ENCODE measurements around the gene CYP26A1.

Gene CYP26A1

GRCh38 chr10:93058139-93058538, 15.6 kb upstream of the CYP26A1 start:
- Histone ChIP-seq H3K36me3 (ENCODE audit: insufficient read depth, low read length) (no peaks in the 10 kb centered on the region), H3K4me1 (ENCODE audit: control insufficient read depth, insufficient read depth, low read length) (peaks cover 14% of the 10 kb centered on the region), H3K27me3 (ENCODE audit: control insufficient read depth, insufficient read depth, low read length) (peaks cover 24% of the 10 kb centered on the region), H3K4me3 (ENCODE audit: low read length) (no peak overlapping the region), H3K9ac (ENCODE audit: low read depth, low read length) (no peak overlapping the region), H3K4me2 (ENCODE audit: low read length) (no peak overlapping the region), H3K9me3 (replicated peaks; ENCODE audit: low read length) (no peaks in the 10 kb centered on the region)

- Histone ChIP-seq H3K36me3 (ENCODE audit: insufficient read depth, low read length) (no peaks in the 10 kb centered on the region), H3K4me1 (ENCODE audit: control insufficient read depth, insufficient read depth, low read length) (peaks cover 14% of the 10 kb centered on the region), H3K9me3 (replicated peaks; ENCODE audit: low read length) (no peaks in the 10 kb centered on the region), H3K27me3 (ENCODE audit: control insufficient read depth, insufficient read depth, low read length) (peaks cover 45% of the 10 kb centered on the region), H3K4me3 (ENCODE audit: low read length) (no peak within 1 kb of the TSS), H3K9ac (ENCODE audit: low read depth, low read length) (no peak within 1 kb of the TSS), H3K4me2 (ENCODE audit: low read length) (no peak within 1 kb of the TSS)
These were observed 13.5 kb upstream of the CYP26A1 start, which contains the start of gene CYP26C1 for GRCh38 chr10:93059975-93060886. TSS of gene CYP26C1 (plus strand) at chr10:93060798. CDS start at chr10:93061264, 466 bp downstream.

GRCh38 chr10:93060887-93061593, 12.7 kb upstream of the CYP26A1 start:
- Histone ChIP-seq H3K4me2 (ENCODE audit: low read length) (no peak overlapping the region), H3K9me3 (replicated peaks; ENCODE audit: low read length) (no peaks in the 10 kb centered on the region), H3K4me1 (ENCODE audit: control insufficient read depth, insufficient read depth, low read length) (peaks cover 19% of the 10 kb centered on the region), H3K27me3 (ENCODE audit: control insufficient read depth, insufficient read depth, low read length) (peaks cover 53% of the 10 kb centered on the region), H3K9ac (ENCODE audit: low read depth, low read length) (no peak overlapping the region), H3K4me3 (ENCODE audit: low read length) (no peak overlapping the region), H3K36me3 (ENCODE audit: insufficient read depth, low read length) (no peaks in the 10 kb centered on the region)

- Histone ChIP-seq H3K9me3 (replicated peaks; ENCODE audit: low read length) (no peaks in the 10 kb centered on the region), H3K4me2 (ENCODE audit: low read length) (peak overlapping the region; percentile 75), H3K4me3 (ENCODE audit: low read length) (peak overlapping the region; percentile 63), H3K36me3 (ENCODE audit: insufficient read depth, low read length) (no peaks in the 10 kb centered on the region), H3K4me1 (ENCODE audit: control insufficient read depth, insufficient read depth, low read length) (peaks cover 21% of the 10 kb centered on the region), H3K27me3 (ENCODE audit: control insufficient read depth, insufficient read depth, low read length) (peaks cover 61% of the 10 kb centered on the region), H3K9ac (ENCODE audit: low read depth, low read length) (no peak overlapping the region)
These were observed 11.8 kb upstream of the CYP26A1 start for GRCh38 chr10:93061594-93062513.

- H3K27me3 ChIP-seq (ENCODE audit: control insufficient read depth, insufficient read depth, low read length): peaks cover 69% of the 10 kb centered on the region
- no peaks in the 10 kb centered on the region for H3K9me3 ChIP-seq (replicated peaks; ENCODE audit: low read length)
- peak overlapping the region; percentile 75 for H3K4me2 ChIP-seq (ENCODE audit: low read length)
- H3K4me3 ChIP-seq (ENCODE audit: low read length): peak overlapping the region; percentile 63
- H3K9ac ChIP-seq (ENCODE audit: low read depth, low read length): no peak overlapping the region
- H3K4me1 ChIP-seq (ENCODE audit: control insufficient read depth, insufficient read depth, low read length): peaks cover 21% of the 10 kb centered on the region
- H3K36me3 ChIP-seq (ENCODE audit: insufficient read depth, low read length): no peaks in the 10 kb centered on the region
These were observed 11.1 kb upstream of the CYP26A1 start for GRCh38 chr10:93062514-93063143.

GRCh38 chr10:93063144-93063976, 10.3 kb upstream of the CYP26A1 start:
- peaks cover 23% of the 10 kb centered on the region for H3K4me1 ChIP-seq (ENCODE audit: control insufficient read depth, insufficient read depth, low read length)
- H3K9ac ChIP-seq (ENCODE audit: low read depth, low read length): no peak overlapping the region
- no peaks in the 10 kb centered on the region for H3K36me3 ChIP-seq (ENCODE audit: insufficient read depth, low read length)
- peaks cover 76% of the 10 kb centered on the region for H3K27me3 ChIP-seq (ENCODE audit: control insufficient read depth, insufficient read depth, low read length)
- peak overlapping the region; percentile 63 for H3K4me3 ChIP-seq (ENCODE audit: low read length)
- H3K4me2 ChIP-seq (ENCODE audit: low read length): peak overlapping the region; percentile 75
- no peaks in the 10 kb centered on the region for H3K9me3 ChIP-seq (replicated peaks; ENCODE audit: low read length)

GRCh38 chr10:93063977-93064660, 9.6 kb upstream of the CYP26A1 start:
- H3K9ac ChIP-seq (ENCODE audit: low read depth, low read length): no peak overlapping the region
- peaks cover 29% of the 10 kb centered on the region for H3K4me1 ChIP-seq (ENCODE audit: control insufficient read depth, insufficient read depth, low read length)
- H3K27me3 ChIP-seq (ENCODE audit: control insufficient read depth, insufficient read depth, low read length): peaks cover 84% of the 10 kb centered on the region
- no peak overlapping the region for H3K4me3 ChIP-seq (ENCODE audit: low read length)
- no peak overlapping the region for H3K4me2 ChIP-seq (ENCODE audit: low read length)
- no peaks in the 10 kb centered on the region for H3K9me3 ChIP-seq (replicated peaks; ENCODE audit: low read length)
- no peaks in the 10 kb centered on the region for H3K36me3 ChIP-seq (ENCODE audit: insufficient read depth, low read length)

GRCh38 chr10:93064874-93065660, 8.6 kb upstream of the CYP26A1 start:
- H3K9me3 ChIP-seq (replicated peaks; ENCODE audit: low read length): no peaks in the 10 kb centered on the region
- no peak overlapping the region for H3K9ac ChIP-seq (ENCODE audit: low read depth, low read length)
- peak overlapping the region; percentile 75 for H3K4me2 ChIP-seq (ENCODE audit: low read length)
- no peak overlapping the region for H3K4me3 ChIP-seq (ENCODE audit: low read length)
- H3K27me3 ChIP-seq (ENCODE audit: control insufficient read depth, insufficient read depth, low read length): peaks cover 93% of the 10 kb centered on the region
- H3K4me1 ChIP-seq (ENCODE audit: control insufficient read depth, insufficient read depth, low read length): peaks cover 29% of the 10 kb centered on the region
- no peaks in the 10 kb centered on the region for H3K36me3 ChIP-seq (ENCODE audit: insufficient read depth, low read length)

- peaks cover 29% of the 10 kb centered on the region for H3K4me1 ChIP-seq (ENCODE audit: control insufficient read depth, insufficient read depth, low read length)
- H3K4me2 ChIP-seq (ENCODE audit: low read length): peak overlapping the region; percentile 75
- H3K27me3 ChIP-seq (ENCODE audit: control insufficient read depth, insufficient read depth, low read length): peaks cover 97% of the 10 kb centered on the region
- H3K9ac ChIP-seq (ENCODE audit: low read depth, low read length): no peak overlapping the region
- no peaks in the 10 kb centered on the region for H3K9me3 ChIP-seq (replicated peaks; ENCODE audit: low read length)
- peak overlapping the region; percentile 52 for H3K4me3 ChIP-seq (ENCODE audit: low read length)
- H3K36me3 ChIP-seq (ENCODE audit: insufficient read depth, low read length): no peaks in the 10 kb centered on the region
These were observed 7.8 kb upstream of the CYP26A1 start for GRCh38 chr10:93065675-93066543.
